ENCODE data around the gene SCGB1D4.

The SCGB1D4 gene

GRCh38 chr11:62266558-62266957, 32.3 kb downstream of the SCGB1D4 start:
- Mint-ChIP-seq H3K27me3 (peaks cover 41 to 69% of the 10 kb centered on the region in 2 donors), H3K27ac (no peak overlapping the region), H3K36me3 (ENCODE audit: insufficient read depth) (no peaks in the 10 kb centered on the region), H3K4me1 (ENCODE audit: low read depth in 2 of 2) (no peaks in the 10 kb centered on the region), H3K4me3 (no peak overlapping the region), H3K9me3 (no peaks in the 10 kb centered on the region)
- no peak for ATAC-seq (replicated peaks)
- DNase-seq: no peak

GRCh38 chr11:62264004-62264403, 34.9 kb downstream of the SCGB1D4 start:
- DNase-seq: no peak
- no peaks in the 10 kb centered on the region for H3K9me3 Mint-ChIP-seq

GRCh38 chr11:62260261-62260953, 38.5 kb downstream of the SCGB1D4 start:
- H3K36me3 Mint-ChIP-seq (ENCODE audit: insufficient read depth): no peaks in the 10 kb centered on the region

More at GRCh38 chr11:62264004-62264403, 34.9 kb downstream of the SCGB1D4 start:
- Mint-ChIP-seq H3K4me3 (no peak overlapping the region), H3K4me1 (ENCODE audit: low read depth in 2 of 2) (no peaks in the 10 kb centered on the region), H3K27ac (no peak overlapping the region), H3K27me3 (peaks cover 33 to 65% of the 10 kb centered on the region in 2 donors), H3K36me3 (ENCODE audit: insufficient read depth) (no peaks in the 10 kb centered on the region)
- no peak for ATAC-seq (replicated peaks)

GRCh38 chr11:62256281-62256680, 42.6 kb downstream of the SCGB1D4 start:
- no peak for DNase-seq
- no peak overlapping the region for H3K27ac Mint-ChIP-seq
- H3K9me3 Mint-ChIP-seq: peaks cover 4 to 10% of the 10 kb centered on the region in 2 donors
- no peaks in the 10 kb centered on the region for H3K4me1 Mint-ChIP-seq (ENCODE audit: low read depth in 2 of 2)
- no peak overlapping the region for H3K4me3 Mint-ChIP-seq
- peaks cover 22 to 53% of the 10 kb centered on the region in 2 donors for H3K27me3 Mint-ChIP-seq
- no peak for ATAC-seq (replicated peaks)
- H3K36me3 Mint-ChIP-seq (ENCODE audit: insufficient read depth): no peaks in the 10 kb centered on the region

More at GRCh38 chr11:62260261-62260953, 38.5 kb downstream of the SCGB1D4 start:
- DNase-seq (no peak), ATAC-seq (replicated peaks) (no peak)
- H3K27me3 Mint-ChIP-seq: peaks cover 32 to 72% of the 10 kb centered on the region in 2 donors
- no peaks in the 10 kb centered on the region for H3K9me3 Mint-ChIP-seq
- no peaks in the 10 kb centered on the region for H3K4me1 Mint-ChIP-seq (ENCODE audit: low read depth in 2 of 2)
- H3K4me3 Mint-ChIP-seq: no peak overlapping the region
- H3K27ac Mint-ChIP-seq: no peak overlapping the region

- ATAC-seq (replicated peaks) (no peak), DNase-seq (no peak)
- no peak overlapping the region for H3K4me3 Mint-ChIP-seq
- H3K27ac Mint-ChIP-seq: no peak overlapping the region
- H3K36me3 Mint-ChIP-seq (ENCODE audit: insufficient read depth): no peaks in the 10 kb centered on the region
- peaks cover 33 to 60% of the 10 kb centered on the region in 2 donors for H3K27me3 Mint-ChIP-seq
- peaks cover 11 to 26% of the 10 kb centered on the region in 2 donors for H3K9me3 Mint-ChIP-seq
- H3K4me1 Mint-ChIP-seq (ENCODE audit: low read depth in 2 of 2): no peaks in the 10 kb centered on the region
These were observed 44.8 kb downstream of the SCGB1D4 start for GRCh38 chr11:62253999-62254542.

- no peak for DNase-seq
- no peak for ATAC-seq (replicated peaks)
- Mint-ChIP-seq H3K27me3 (peaks cover 33 to 61% of the 10 kb centered on the region in 2 donors), H3K9me3 (peaks cover 11 to 26% of the 10 kb centered on the region in 2 donors), H3K27ac (no peak overlapping the region), H3K4me3 (no peak overlapping the region), H3K36me3 (ENCODE audit: insufficient read depth) (no peaks in the 10 kb centered on the region), H3K4me1 (ENCODE audit: low read depth in 2 of 2) (no peaks in the 10 kb centered on the region)
These were observed 47.2 kb downstream of the SCGB1D4 start for GRCh38 chr11:62251698-62252097.

Measured in effector memory CD8-positive, alpha-beta T cell (primary cell).